Body of pancreas (tissue), 4 donors: ENCODE data around the gene METTL4. TPM values are rescaled to one million over a fixed set of nuclear protein-coding genes. Genes with fewer than 3 reads are reported as not detected.

Experiments
- ATAC-seq: fragments of 150-250 bp; one replicate; pipeline ENCODE4 v1.9.1; 2016
- DNase-seq, 4 donors: peaks; one replicate each; pipeline ENCODE4 v3.0.0-alpha.2; 2019
- H3K27ac ChIP-seq, 4 donors: fragments of 200-600 bp; sonication (generic); 1 replicate in 3 of 4; 2 replicates in 1 of 4; pipeline versions ENCODE4 v1.5.1 to v1.6.1; 2016 to 2019; ENCODE audit warnings: mild to moderate bottlenecking in 1 of 4, mixed read lengths in 1 of 4, moderate library complexity in 1 of 4
- H3K27me3 ChIP-seq, 2 donors: fragments of 200-600 bp; sonication (generic); one replicate each; pipeline ENCODE4 v1.6.0; 2016; ENCODE audit warnings: mild to moderate bottlenecking in 1 of 2
- H3K36me3 ChIP-seq, 2 donors: fragments of 200-600 bp; sonication (generic); replicated peaks in 1 of 2; 2 replicates each; pipeline ENCODE4 v1.5.1; 2016; ENCODE audit warnings: low read depth in 2 of 2; ENCODE audit not compliant: insufficient read depth in 1 of 2
- H3K4me1 ChIP-seq: fragments of 200-600 bp; sonication (generic); one replicate; pipeline ENCODE4 v1.6.0; 2016
- H3K4me3 ChIP-seq, 2 donors: fragments of 200-600 bp; sonication (generic); 1 replicate in 1 of 2; 2 replicates in 1 of 2; pipeline ENCODE4 v1.5.1; 2016 to 2019
- H3K9me3 ChIP-seq, 3 donors: fragments of 200-600 bp; sonication (generic); 1 replicate in 2 of 3; 2 replicates in 1 of 3; pipeline ENCODE4 v1.5.1; 2016
- POLR2A ChIP-seq, 3 donors: fragments of 450-650 bp; IDR thresholded peaks; one replicate each; pipeline ENCODE4 v1.6.1; 2016; ENCODE audit warnings: antibody characterized with exemption in 3 of 3, mild to moderate bottlenecking in 2 of 3
- WGBS, 2 donors: methylation state at CpG; one replicate each; pipeline ENCODE4 v1.1.5; 2017; 5-methylcytosine and 5-hydroxymethylcytosine counted together
- intact Hi-C: fragments of 100-400 bp; cut with DNase I; formaldehyde crosslinking; loops from one replicate; pipeline ENCODE4 v1.15.1; 2023
- total RNA-seq, 2 donors: library from RNA; depleted of rRNA; stranded (reverse); fragments of >200 nt; gene quantifications; one replicate each; pipeline ENCODE4 v1.1.0, GENCODE V29; 2016
- TF ChIP-seq, protein P1 (sequence below), 7 experiments: fragments of 450-650 bp in 4 of 7; fragments of 200-600 bp in 3 of 7; sonication (generic) in 3 of 7; IDR thresholded peaks; one replicate each; pipeline ENCODE4 v1.5.1; 2016 to 2019; ENCODE audit warnings: antibody characterized with exemption in 7 of 7

Gene METTL4
- total RNA-seq, 2 donors from 2014 or later, result 1.8 to 4.3 TPM

DNA sequence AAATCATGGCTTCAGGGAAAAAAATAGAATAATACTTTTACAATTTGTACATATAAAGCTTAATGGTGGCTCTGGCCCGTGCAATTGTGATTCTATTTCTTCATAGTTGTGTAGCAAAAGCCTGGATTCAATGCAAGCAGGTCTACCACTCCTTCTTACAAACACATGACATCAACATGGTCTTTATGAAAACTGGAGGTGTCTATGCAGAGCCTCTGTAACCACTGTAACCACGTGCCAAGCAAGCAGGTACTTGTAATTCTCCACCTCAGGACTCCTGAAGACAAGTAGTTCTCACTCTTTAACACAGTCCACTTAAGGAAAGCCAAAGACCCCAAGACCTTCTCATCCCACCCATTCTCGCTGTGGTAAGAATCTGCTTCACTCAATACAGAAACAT is 62.6 kb downstream of the METTL4 start:
- no peak for TF ChIP-seq POLR2A (IDR thresholded peaks at IDR 0.05)
- TF ChIP-seq, protein P1, sequence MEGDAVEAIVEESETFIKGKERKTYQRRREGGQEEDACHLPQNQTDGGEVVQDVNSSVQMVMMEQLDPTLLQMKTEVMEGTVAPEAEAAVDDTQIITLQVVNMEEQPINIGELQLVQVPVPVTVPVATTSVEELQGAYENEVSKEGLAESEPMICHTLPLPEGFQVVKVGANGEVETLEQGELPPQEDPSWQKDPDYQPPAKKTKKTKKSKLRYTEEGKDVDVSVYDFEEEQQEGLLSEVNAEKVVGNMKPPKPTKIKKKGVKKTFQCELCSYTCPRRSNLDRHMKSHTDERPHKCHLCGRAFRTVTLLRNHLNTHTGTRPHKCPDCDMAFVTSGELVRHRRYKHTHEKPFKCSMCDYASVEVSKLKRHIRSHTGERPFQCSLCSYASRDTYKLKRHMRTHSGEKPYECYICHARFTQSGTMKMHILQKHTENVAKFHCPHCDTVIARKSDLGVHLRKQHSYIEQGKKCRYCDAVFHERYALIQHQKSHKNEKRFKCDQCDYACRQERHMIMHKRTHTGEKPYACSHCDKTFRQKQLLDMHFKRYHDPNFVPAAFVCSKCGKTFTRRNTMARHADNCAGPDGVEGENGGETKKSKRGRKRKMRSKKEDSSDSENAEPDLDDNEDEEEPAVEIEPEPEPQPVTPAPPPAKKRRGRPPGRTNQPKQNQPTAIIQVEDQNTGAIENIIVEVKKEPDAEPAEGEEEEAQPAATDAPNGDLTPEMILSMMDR (IDR thresholded peaks at IDR 0.05), result no peak
- WGBS, 2 donors, result 89 to 93% methylated on average over 3 of the region's 3 CpGs
- ATAC-seq (no peak), DNase-seq (no peak)
- Histone ChIP-seq H3K27ac (no peak overlapping the region), H3K4me3 (no peak overlapping the region), H3K4me1 (peaks cover 9% of the 10 kb centered on the region), H3K9me3 (no peaks in the 10 kb centered on the region), H3K36me3 (no peaks in the 10 kb centered on the region), H3K27me3 (no peaks in the 10 kb centered on the region)
- intact Hi-C loops, result no loop called here

DNA sequence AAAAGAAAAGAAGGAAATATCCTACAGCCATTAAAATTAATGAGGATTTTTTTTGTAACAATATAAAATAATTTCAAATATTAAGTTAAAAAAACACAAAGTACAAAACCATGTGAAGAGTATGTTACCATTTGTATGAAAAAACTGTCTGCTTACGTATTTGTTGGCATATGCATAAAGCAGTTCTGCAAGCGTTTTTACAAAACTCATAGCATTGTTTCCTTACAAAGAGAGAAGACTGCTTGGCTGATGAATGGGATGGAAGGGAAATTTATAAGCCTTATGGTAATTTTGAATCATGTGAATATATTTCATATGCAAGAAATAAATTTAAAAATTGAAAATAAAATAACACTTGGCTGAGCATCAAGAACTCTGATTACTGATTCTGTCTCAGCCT is 63.1 kb downstream of the METTL4 start:
- TF ChIP-seq, protein P1 (IDR thresholded peaks at IDR 0.05), result no peak
- TF ChIP-seq POLR2A (IDR thresholded peaks at IDR 0.05), result no peak
- H3K4me3 ChIP-seq, result no peak overlapping the region
- intact Hi-C loops, result no loop called here
- DNase-seq (no peak), ATAC-seq (no peak)
- peaks cover 9% of the 10 kb centered on the region for H3K4me1 ChIP-seq
- 93 to 96% methylated on average over 2 of the region's 2 CpGs for WGBS, 2 donors
- no peaks in the 10 kb centered on the region for H3K36me3 ChIP-seq
- no peak overlapping the region for H3K27ac ChIP-seq
- no peaks in the 10 kb centered on the region for H3K9me3 ChIP-seq
- no peaks in the 10 kb centered on the region for H3K27me3 ChIP-seq

DNA sequence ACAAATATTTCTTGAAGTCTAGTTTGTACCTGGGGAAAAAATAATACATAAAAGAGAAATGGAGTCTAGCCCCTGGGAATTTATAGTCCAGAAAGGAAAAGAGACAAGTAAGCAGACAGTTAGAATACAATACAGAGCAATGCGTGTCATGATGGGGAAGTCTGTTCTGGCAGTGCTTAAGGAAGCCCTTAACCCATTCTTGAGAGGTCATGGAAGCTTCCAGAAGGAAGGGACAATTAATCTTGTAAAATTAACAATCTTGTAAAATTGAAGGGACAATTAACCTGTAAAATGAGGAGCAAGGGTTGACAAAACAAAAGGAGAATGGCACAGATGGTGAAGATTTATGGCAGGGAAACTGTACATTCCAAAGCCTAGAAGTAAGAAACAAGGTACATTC is 66.7 kb downstream of the METTL4 start:
- WGBS, 2 donors, result 88 to 95% methylated on average over 1 of the region's 1 CpG
- ATAC-seq, result no peak
- Histone ChIP-seq H3K4me1 (no peaks in the 10 kb centered on the region), H3K36me3 (no peaks in the 10 kb centered on the region), H3K27me3 (no peaks in the 10 kb centered on the region), H3K27ac (no peak overlapping the region), H3K4me3 (no peak overlapping the region), H3K9me3 (no peaks in the 10 kb centered on the region)
- TF ChIP-seq POLR2A (IDR thresholded peaks at IDR 0.05), result no peak
- TF ChIP-seq, protein P1 (IDR thresholded peaks at IDR 0.05), result no peak
- intact Hi-C loops, result no loop called here
- DNase-seq, result no peak

DNA sequence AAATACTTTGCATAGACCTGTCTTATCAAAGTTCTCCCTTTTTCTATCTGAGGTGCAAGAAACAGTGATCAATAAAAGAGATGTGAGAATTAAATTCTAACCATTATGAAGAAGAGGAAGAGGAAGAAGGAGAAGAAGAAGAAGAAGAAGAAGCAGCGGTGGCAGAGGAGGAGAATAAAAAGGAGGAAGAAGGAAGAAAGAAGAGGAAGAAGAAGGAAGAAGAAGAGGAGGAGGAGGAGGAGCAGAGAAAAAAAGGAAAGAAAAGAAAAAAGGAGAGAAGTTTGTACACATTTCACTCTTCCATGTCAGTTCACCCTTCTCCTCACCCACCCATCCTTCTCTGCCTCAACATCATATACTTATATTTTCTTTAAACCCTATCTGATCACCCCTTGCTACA is 68.4 kb downstream of the METTL4 start:
- Histone ChIP-seq H3K9me3 (no peaks in the 10 kb centered on the region), H3K27ac (no peak overlapping the region), H3K4me1 (no peaks in the 10 kb centered on the region), H3K4me3 (no peak overlapping the region), H3K36me3 (no peaks in the 10 kb centered on the region), H3K27me3 (no peaks in the 10 kb centered on the region)
- ATAC-seq, result no peak
- intact Hi-C loops, result no loop called here
- no peak for DNase-seq
- 67 to 91% methylated on average over 1 of the region's 1 CpG for WGBS, 2 donors
- TF ChIP-seq POLR2A (IDR thresholded peaks at IDR 0.05), result no peak
- TF ChIP-seq, protein P1 (IDR thresholded peaks at IDR 0.05), result no peak

DNA sequence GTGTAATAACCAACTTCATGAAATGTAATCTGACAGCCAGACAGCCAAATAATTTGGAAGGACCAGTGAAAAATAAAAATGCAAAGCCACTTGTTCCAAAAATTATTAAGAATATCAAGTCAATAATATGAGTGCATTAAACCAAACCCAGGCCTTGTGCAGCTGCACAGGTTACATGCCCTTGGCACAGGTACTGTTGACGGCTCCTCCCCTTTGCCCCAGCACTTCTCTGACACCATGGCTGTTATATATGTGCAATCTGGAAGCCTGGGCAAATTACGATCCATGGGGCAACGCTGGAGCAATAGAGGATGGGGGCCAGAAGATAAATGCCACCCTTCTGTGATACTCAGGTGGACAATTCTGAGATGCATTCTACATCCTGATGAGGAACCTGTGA is 68.9 kb downstream of the METTL4 start:
- 32 to 42% methylated on average over 3 of the region's 3 CpGs for WGBS, 2 donors
- no peak overlapping the region for H3K4me3 ChIP-seq
- no peaks in the 10 kb centered on the region for H3K36me3 ChIP-seq
- H3K9me3 ChIP-seq, result no peaks in the 10 kb centered on the region
- H3K27me3 ChIP-seq, result no peaks in the 10 kb centered on the region
- H3K27ac ChIP-seq, result no peak overlapping the region
- TF ChIP-seq POLR2A (IDR thresholded peaks at IDR 0.05), result no peak
- TF ChIP-seq, protein P1 (IDR thresholded peaks at IDR 0.05), result no peak
- no peaks in the 10 kb centered on the region for H3K4me1 ChIP-seq
- intact Hi-C loops, result no loop called here
- ATAC-seq (no peak), DNase-seq (peak in 1 of 4 donors; percentile 53)
